Panc1 (cell line): ENCODE results near the gene DOCK11. TPM values are rescaled to one million over a fixed set of nuclear protein-coding genes. Genes with fewer than 3 reads are reported as not detected.
"Not testable (repeated sequence)": the region's sequence is repeated elsewhere in the genome, so short reads cannot be mapped to it uniquely, and the experiment has no call there.

Experiments used
- ATAC-seq: fragments of 200-7000 bp; cut with Tn5 transposase; 2 replicates; pipeline ENCODE4 v1.9.1; 2020; ENCODE audit warnings: mild to moderate bottlenecking, moderate library complexity
- BruUV-seq: library from RNA; stranded (reverse); fragments of 400-500 nt; replicated peaks from 2 replicates; lab custom pipeline; 2021; lab: Mats Ljungman, UMichigan
- CTCF ChIA-PET: fragments of 300-600 bp; sonication (Branson Sonifier 250); formaldehyde crosslinking; loops from one replicate; lab custom pipeline; 2022; ENCODE audit warnings: antibody characterized with exemption; lab: Charles Lee
- POLR2A ChIA-PET: fragments of 300-600 bp; sonication (Branson Sonifier 250); formaldehyde crosslinking; loops from one replicate; lab custom pipeline; 2022; ENCODE audit warnings: antibody characterized with exemption; lab: Charles Lee
- DNase-seq: peaks from one replicate; pipeline ENCODE4 v3.0.0-alpha.2; 2010; ENCODE audit warnings: low read depth, low spot score
- H3K27ac ChIP-seq: 2 replicates; pipeline ENCODE4 v1.5.1; 2011; ENCODE audit warnings: mild to moderate bottlenecking, low read length, inconsistent platforms
- H3K27me3 ChIP-seq: fragments of 200-500 bp; sonication (Bioruptor generic); 2 replicates; pipeline ENCODE4 v1.6.0; 2014; ENCODE audit warnings: low read length, inconsistent platforms; ENCODE audit not compliant: control insufficient read depth, insufficient read depth
- H3K36me3 ChIP-seq: fragments of 200-500 bp; sonication (Bioruptor generic); 2 replicates; pipeline ENCODE4 v1.5.1; 2014; ENCODE audit warnings: inconsistent platforms, mild to moderate bottlenecking, low read length, moderate library complexity; ENCODE audit not compliant: control insufficient read depth, insufficient read depth
- H3K4me1 ChIP-seq: 2 replicates; pipeline ENCODE4 v1.5.1; 2011; ENCODE audit warnings: inconsistent platforms, mild to moderate bottlenecking, low read length, moderate library complexity; ENCODE audit not compliant: control insufficient read depth, insufficient read depth
- H3K4me3 ChIP-seq, 2 experiments: 2 replicates each; pipeline ENCODE4 v1.5.1; 2011 to 2012; ENCODE audit warnings: low read depth in 2 of 2, low read length in 2 of 2, mild to moderate bottlenecking in 2 of 2, inconsistent platforms in 1 of 2, moderate library complexity in 1 of 2
- H3K9me3 ChIP-seq: fragments of 200-500 bp; sonication (Bioruptor generic); 2 replicates; pipeline ENCODE4 v1.5.1; 2014; ENCODE audit warnings: low read depth, mild to moderate bottlenecking, inconsistent platforms, low read length, moderate library complexity; ENCODE audit not compliant: control insufficient read depth, insufficient read depth
- CTCF ChIP-seq: fragments of 450-650 bp; IDR thresholded peaks from 2 replicates; pipeline ENCODE4 v1.5.1; 2017; ENCODE audit warnings: mild to moderate bottlenecking
- POLR2AphosphoS5 ChIP-seq: IDR thresholded peaks from 2 replicates; pipeline ENCODE4 v1.6.1; 2012; ENCODE audit warnings: mild to moderate bottlenecking, low read depth, low read length, moderate library complexity
- SIN3A ChIP-seq: IDR thresholded peaks from 2 replicates; pipeline ENCODE4 v1.6.1; 2012; ENCODE audit warnings: low read depth, mild to moderate bottlenecking, low read length, moderate library complexity, borderline replicate concordance; ENCODE audit not compliant: insufficient read depth
- TCF7L2 ChIP-seq: IDR thresholded peaks from 2 replicates; pipeline ENCODE4 v1.6.1; 2011; ENCODE audit warnings: mild to moderate bottlenecking, low read depth, low read length, inconsistent platforms
- in situ Hi-C: cut with HindIII; loops from 2 replicates; pipeline ENCODE4 v1.10.0; 2016; ENCODE audit warnings: low sequenced_read_pairs, low pct_unique_long_range_greater_than_20kb
- intact Hi-C: fragments of 100-400 bp; cut with micrococcal nuclease; formaldehyde crosslinking; loops from one replicate; pipeline ENCODE4 v1.10.0; 2022; ENCODE audit not compliant: unreplicated experiment
- total RNA-seq: library from RNA; stranded (reverse); gene quantifications from one replicate; pipeline ENCODE4 v1.2.1, GENCODE V29; 2021; ENCODE audit not compliant: unreplicated experiment
- TF ChIP-seq, protein P1 (sequence below), 2 experiments: IDR thresholded peaks; 2 replicates each; pipeline ENCODE4 v1.6.1; 2011 to 2012; ENCODE audit warnings: low read depth in 2 of 2, control low read depth in 1 of 2, low read length in 1 of 2, mild to moderate bottlenecking in 1 of 2, moderate library complexity in 1 of 2; ENCODE audit not compliant: insufficient read depth in 1 of 2

DOCK11 gene
- total RNA-seq, 1 experiment from 2014 or later = 2.0 TPM

DNA sequence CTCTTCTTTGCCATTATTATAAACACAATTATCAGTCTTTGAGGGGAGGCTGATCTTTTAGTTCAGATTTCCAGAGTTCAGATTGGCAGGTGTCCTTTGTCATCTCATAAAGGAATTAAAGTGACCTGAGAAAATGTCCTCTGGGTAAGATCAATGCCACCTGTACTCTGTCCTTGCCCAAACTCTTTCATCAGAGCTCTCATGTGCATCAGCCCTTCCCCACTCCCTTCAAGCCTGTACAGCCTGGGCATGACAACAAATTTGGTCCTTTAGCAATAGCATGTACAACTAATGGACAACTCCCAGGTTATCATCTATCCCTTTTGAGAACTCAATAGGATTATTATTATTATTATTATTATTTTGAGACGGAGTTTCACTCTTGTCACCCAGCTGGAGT is 8.9 kb upstream of the DOCK11 start:
- H3K4me1 ChIP-seq, DNase-seq, H3K27ac ChIP-seq, in situ Hi-C loops, BruUV-seq, ATAC-seq, H3K27me3 ChIP-seq, H3K9me3 ChIP-seq, intact Hi-C loops, H3K4me3 ChIP-seq, POLR2A ChIA-PET, H3K36me3 ChIP-seq: not testable (repeated sequence)
- CTCF ChIA-PET = interaction anchor here (0.6 kb wide), 1 partner anchor 51 kb away, joined by 3 read pairs; no protein-coding TSS in a partner anchor

DNA sequence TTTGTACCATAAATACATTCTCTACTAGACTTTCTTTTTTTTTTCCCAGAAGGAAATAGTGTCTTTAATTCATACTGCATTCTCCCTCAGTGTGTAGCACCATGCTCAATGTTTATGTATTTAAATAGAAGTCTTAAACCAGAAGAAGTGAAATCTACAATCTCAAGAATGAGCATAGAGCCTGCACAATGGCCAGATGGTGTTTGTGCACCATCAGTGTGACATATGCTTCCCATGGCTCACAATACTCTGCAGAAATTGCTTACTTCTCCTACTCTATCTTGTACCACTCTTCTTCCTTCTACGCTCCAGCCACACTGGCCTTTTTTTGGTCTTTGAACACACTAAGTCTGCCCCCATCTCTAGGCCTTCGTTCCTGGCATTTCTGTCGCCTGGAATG is 2.6 kb upstream of the DOCK11 start:
- no peak for TF ChIP-seq SIN3A
- TF ChIP-seq, protein P1, sequence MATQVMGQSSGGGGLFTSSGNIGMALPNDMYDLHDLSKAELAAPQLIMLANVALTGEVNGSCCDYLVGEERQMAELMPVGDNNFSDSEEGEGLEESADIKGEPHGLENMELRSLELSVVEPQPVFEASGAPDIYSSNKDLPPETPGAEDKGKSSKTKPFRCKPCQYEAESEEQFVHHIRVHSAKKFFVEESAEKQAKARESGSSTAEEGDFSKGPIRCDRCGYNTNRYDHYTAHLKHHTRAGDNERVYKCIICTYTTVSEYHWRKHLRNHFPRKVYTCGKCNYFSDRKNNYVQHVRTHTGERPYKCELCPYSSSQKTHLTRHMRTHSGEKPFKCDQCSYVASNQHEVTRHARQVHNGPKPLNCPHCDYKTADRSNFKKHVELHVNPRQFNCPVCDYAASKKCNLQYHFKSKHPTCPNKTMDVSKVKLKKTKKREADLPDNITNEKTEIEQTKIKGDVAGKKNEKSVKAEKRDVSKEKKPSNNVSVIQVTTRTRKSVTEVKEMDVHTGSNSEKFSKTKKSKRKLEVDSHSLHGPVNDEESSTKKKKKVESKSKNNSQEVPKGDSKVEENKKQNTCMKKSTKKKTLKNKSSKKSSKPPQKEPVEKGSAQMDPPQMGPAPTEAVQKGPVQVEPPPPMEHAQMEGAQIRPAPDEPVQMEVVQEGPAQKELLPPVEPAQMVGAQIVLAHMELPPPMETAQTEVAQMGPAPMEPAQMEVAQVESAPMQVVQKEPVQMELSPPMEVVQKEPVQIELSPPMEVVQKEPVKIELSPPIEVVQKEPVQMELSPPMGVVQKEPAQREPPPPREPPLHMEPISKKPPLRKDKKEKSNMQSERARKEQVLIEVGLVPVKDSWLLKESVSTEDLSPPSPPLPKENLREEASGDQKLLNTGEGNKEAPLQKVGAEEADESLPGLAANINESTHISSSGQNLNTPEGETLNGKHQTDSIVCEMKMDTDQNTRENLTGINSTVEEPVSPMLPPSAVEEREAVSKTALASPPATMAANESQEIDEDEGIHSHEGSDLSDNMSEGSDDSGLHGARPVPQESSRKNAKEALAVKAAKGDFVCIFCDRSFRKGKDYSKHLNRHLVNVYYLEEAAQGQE (IDR thresholded peaks at IDR 0.05; ENCODE audit: insufficient read depth in 1 of 2, low read depth in 2 of 2, low read length in 1 of 2) = no peak
- no peak for TF ChIP-seq POLR2AphosphoS5
- TF ChIP-seq CTCF = no peak
- no peak for TF ChIP-seq TCF7L2
- Histone ChIP-seq H3K27me3 (peaks cover 7% of the 10 kb centered on the region), H3K4me1 (peaks cover 8% of the 10 kb centered on the region), H3K36me3 (no peaks in the 10 kb centered on the region), H3K9me3 (no peaks in the 10 kb centered on the region), H3K4me3 (no peak overlapping the region), H3K27ac (no peak overlapping the region)
- no TSS peak for BruUV-seq
- CTCF ChIA-PET = no interaction called here
- intact Hi-C loops (no loop called here), in situ Hi-C loops (no loop called here)
- ATAC-seq (no peak), DNase-seq (no peak)
- POLR2A ChIA-PET = no interaction called here

- BruUV-seq = no TSS peak
- Histone ChIP-seq H3K4me3 (no peak overlapping the region), H3K4me1 (peaks cover 8% of the 10 kb centered on the region), H3K36me3 (no peaks in the 10 kb centered on the region), H3K27me3 (peaks cover 11% of the 10 kb centered on the region), H3K27ac (no peak overlapping the region), H3K9me3 (no peaks in the 10 kb centered on the region)
- intact Hi-C loops (no loop called here), in situ Hi-C loops (no loop called here)
- POLR2A ChIA-PET = no interaction called here
- TF ChIP-seq CTCF (no peak), POLR2AphosphoS5 (no peak), SIN3A (no peak), TCF7L2 (no peak)
- TF ChIP-seq, protein P1 (IDR thresholded peaks at IDR 0.05; ENCODE audit: insufficient read depth in 1 of 2, low read depth in 2 of 2, low read length in 1 of 2) = no peak
- no peak for ATAC-seq
- CTCF ChIA-PET = no interaction called here
- DNase-seq = no peak
Measured at GRCh38 chrX:118493653-118494297, 1.8 kb upstream of the DOCK11 start.
